ENCODE measurements around the gene ARHGEF17. TPM values are rescaled to one million over a fixed set of nuclear protein-coding genes. Genes with fewer than 3 reads are reported as not detected.

Gene ARHGEF17
- total RNA-seq, 1 donor from 2014 or later, result 77.0 TPM

- Mint-ChIP-seq H3K36me3 (ENCODE audit: insufficient read depth) (no peaks in the 10 kb centered on the region), H3K4me1 (ENCODE audit: low read depth) (peaks cover 4% of the 10 kb centered on the region), H3K27ac (no peak overlapping the region), H3K4me3 (ENCODE audit: low read depth) (no peak overlapping the region), H3K9me3 (ENCODE audit: low read depth) (no peaks in the 10 kb centered on the region), H3K27me3 (no peaks in the 10 kb centered on the region)
- no peak for DNase-seq (ENCODE audit: low spot score, unreplicated experiment)
- TF ChIP-seq CTCF (IDR thresholded peaks at IDR 0.05; ENCODE audit: unreplicated experiment), result no peak
These were observed 84.3 kb downstream of the ARHGEF17 start for GRCh38 chr11:73392108-73393010.

- Mint-ChIP-seq H3K36me3 (ENCODE audit: insufficient read depth) (no peaks in the 10 kb centered on the region), H3K4me1 (ENCODE audit: low read depth) (peaks cover 1% of the 10 kb centered on the region), H3K4me3 (ENCODE audit: low read depth) (no peak overlapping the region), H3K9me3 (ENCODE audit: low read depth) (no peaks in the 10 kb centered on the region), H3K27me3 (no peaks in the 10 kb centered on the region), H3K27ac (no peak overlapping the region)
- no peak for DNase-seq (ENCODE audit: low spot score, unreplicated experiment)
- no peak for TF ChIP-seq CTCF (IDR thresholded peaks at IDR 0.05; ENCODE audit: unreplicated experiment)
These were observed 84.9 kb downstream of the ARHGEF17 start for GRCh38 chr11:73393011-73393380.

- Mint-ChIP-seq H3K4me3 (ENCODE audit: low read depth) (no peak overlapping the region), H3K27me3 (no peaks in the 10 kb centered on the region), H3K9me3 (ENCODE audit: low read depth) (no peaks in the 10 kb centered on the region), H3K36me3 (ENCODE audit: insufficient read depth) (no peaks in the 10 kb centered on the region), H3K27ac (no peak overlapping the region), H3K4me1 (ENCODE audit: low read depth) (no peaks in the 10 kb centered on the region)
- peak; percentile 58 for DNase-seq (ENCODE audit: low spot score, unreplicated experiment)
- peak; percentile 78 for TF ChIP-seq CTCF (IDR thresholded peaks at IDR 0.05; ENCODE audit: unreplicated experiment)
These were observed 85.7 kb downstream of the ARHGEF17 start for GRCh38 chr11:73393479-73394415.

- Mint-ChIP-seq H3K27ac (no peak overlapping the region), H3K4me3 (ENCODE audit: low read depth) (no peak overlapping the region), H3K9me3 (ENCODE audit: low read depth) (no peaks in the 10 kb centered on the region), H3K4me1 (ENCODE audit: low read depth) (no peaks in the 10 kb centered on the region), H3K36me3 (ENCODE audit: insufficient read depth) (peaks cover 2% of the 10 kb centered on the region), H3K27me3 (no peaks in the 10 kb centered on the region)
- TF ChIP-seq CTCF (IDR thresholded peaks at IDR 0.05; ENCODE audit: unreplicated experiment), result no peak
- no peak for DNase-seq (ENCODE audit: low spot score, unreplicated experiment)
These were observed 86.6 kb downstream of the ARHGEF17 start for GRCh38 chr11:73394416-73395296.

All from progenitor cell of endocrine pancreas (in vitro differentiated cells).